ENCODE data around the gene NME8.

Gene NME8

DNA sequence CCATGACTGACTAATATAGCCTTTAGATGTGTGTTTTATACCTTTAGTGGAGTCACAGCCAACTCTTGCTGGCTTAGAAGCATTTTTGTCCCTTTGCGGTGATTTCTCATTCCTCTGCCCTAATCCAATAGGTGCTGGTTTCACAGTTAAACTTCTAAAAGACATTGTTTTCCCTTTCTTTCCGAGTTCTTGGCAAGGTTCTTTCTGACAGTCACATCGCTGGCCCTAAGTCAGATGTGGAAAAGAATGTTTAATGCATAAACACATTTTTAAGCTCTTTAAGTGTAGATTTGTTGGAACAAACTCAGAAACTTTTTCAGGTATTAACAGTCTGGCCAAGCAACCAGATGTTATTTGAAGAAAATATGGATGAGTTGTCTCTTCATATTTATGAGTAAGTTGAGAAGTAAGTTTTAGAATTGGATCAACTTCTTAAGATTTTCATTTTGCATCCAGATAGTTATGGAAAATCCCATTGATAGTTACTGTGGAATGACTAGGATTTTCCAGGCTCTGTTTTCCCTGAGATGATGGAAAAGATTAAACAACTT is 76.2 kb downstream of the NME8 start:
- TF ChIP-seq FOXM1 (IDR thresholded peaks at IDR 0.05; ENCODE audit: borderline replicate concordance, low read depth) (no peak), RAD21 (IDR thresholded peaks at IDR 0.05; ENCODE audit: low read depth) (no peak), EP300 (IDR thresholded peaks at IDR 0.05; ENCODE audit: borderline replicate concordance) (no peak)
- TF ChIP-seq, protein P1, sequence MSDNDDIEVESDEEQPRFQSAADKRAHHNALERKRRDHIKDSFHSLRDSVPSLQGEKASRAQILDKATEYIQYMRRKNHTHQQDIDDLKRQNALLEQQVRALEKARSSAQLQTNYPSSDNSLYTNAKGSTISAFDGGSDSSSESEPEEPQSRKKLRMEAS (IDR thresholded peaks at IDR 0.05): no peak

DNA sequence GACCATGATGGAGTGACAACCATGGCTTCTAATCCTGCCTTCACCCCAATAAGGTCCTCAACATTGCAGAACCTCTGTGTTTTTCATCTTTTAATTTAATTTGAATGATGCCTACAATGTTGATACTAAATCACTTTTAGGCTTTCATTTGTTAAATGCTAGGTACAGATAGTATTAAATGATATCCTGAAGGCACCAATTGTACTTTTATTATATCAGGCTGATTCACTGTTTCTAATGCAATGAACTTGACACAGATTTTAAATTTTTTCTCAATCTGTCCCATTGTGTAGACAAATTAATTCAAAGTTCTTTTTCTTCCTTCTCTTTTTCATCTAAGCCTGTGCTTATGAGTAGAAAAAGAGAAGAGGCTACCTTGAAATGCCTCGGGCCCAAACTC is 77.2 kb downstream of the NME8 start:
- no peak for TF ChIP-seq ZBTB7A (IDR thresholded peaks at IDR 0.05; ENCODE audit: low read depth)
- TF ChIP-seq, protein P2, sequence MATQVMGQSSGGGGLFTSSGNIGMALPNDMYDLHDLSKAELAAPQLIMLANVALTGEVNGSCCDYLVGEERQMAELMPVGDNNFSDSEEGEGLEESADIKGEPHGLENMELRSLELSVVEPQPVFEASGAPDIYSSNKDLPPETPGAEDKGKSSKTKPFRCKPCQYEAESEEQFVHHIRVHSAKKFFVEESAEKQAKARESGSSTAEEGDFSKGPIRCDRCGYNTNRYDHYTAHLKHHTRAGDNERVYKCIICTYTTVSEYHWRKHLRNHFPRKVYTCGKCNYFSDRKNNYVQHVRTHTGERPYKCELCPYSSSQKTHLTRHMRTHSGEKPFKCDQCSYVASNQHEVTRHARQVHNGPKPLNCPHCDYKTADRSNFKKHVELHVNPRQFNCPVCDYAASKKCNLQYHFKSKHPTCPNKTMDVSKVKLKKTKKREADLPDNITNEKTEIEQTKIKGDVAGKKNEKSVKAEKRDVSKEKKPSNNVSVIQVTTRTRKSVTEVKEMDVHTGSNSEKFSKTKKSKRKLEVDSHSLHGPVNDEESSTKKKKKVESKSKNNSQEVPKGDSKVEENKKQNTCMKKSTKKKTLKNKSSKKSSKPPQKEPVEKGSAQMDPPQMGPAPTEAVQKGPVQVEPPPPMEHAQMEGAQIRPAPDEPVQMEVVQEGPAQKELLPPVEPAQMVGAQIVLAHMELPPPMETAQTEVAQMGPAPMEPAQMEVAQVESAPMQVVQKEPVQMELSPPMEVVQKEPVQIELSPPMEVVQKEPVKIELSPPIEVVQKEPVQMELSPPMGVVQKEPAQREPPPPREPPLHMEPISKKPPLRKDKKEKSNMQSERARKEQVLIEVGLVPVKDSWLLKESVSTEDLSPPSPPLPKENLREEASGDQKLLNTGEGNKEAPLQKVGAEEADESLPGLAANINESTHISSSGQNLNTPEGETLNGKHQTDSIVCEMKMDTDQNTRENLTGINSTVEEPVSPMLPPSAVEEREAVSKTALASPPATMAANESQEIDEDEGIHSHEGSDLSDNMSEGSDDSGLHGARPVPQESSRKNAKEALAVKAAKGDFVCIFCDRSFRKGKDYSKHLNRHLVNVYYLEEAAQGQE (IDR thresholded peaks at IDR 0.05; ENCODE audit: low read depth): no peak
- no peak for TF ChIP-seq FOXM1 (IDR thresholded peaks at IDR 0.05; ENCODE audit: borderline replicate concordance, low read depth)
- no peak for TF ChIP-seq NFIC (IDR thresholded peaks at IDR 0.05)
- no peak for TF ChIP-seq TCF12 (IDR thresholded peaks at IDR 0.05; ENCODE audit: low read depth)
- no peak for TF ChIP-seq CREB1 (IDR thresholded peaks at IDR 0.05; ENCODE audit: low read depth)
- TF ChIP-seq, protein P3, sequence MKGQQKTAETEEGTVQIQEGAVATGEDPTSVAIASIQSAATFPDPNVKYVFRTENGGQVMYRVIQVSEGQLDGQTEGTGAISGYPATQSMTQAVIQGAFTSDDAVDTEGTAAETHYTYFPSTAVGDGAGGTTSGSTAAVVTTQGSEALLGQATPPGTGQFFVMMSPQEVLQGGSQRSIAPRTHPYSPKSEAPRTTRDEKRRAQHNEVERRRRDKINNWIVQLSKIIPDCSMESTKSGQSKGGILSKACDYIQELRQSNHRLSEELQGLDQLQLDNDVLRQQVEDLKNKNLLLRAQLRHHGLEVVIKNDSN (IDR thresholded peaks at IDR 0.05): no peak
- TF ChIP-seq EGR1 (IDR thresholded peaks at IDR 0.05): no peak
- no peak for TF ChIP-seq TAF1 (IDR thresholded peaks at IDR 0.05; ENCODE audit: low read depth)
- TF ChIP-seq TEAD4 (IDR thresholded peaks at IDR 0.05): no peak

DNA sequence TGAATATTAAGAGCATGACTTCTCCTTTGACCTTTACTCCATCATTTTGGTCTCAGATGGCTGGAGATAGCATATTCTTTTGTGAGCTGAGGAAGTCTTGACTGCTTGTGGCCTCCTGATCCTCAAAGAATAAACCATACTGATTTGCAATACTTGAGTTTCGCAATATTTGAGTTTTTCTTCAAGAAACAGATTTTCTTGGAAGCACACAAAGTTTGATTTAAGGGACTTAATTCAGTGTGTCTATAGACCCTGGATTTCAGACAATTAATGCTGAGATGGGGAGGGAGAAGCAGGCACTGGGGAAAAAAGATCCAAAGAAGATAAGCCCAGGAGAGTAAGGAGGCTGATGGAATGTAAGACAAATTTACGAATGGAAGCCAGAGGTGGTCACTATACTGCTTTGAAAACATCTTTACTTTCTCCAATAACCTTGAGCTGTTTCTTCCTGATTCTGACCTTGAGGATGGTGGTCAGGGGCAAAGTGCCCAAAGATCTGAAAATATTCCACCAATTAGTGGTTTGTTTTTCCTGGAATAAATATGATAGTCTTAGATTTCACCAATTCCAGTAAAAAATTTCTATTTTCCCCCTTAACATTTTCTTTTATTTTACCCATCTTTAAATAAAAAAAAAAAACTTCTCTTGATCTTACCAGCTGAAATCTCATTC is 79.5 kb downstream of the NME8 start:
- TF ChIP-seq, protein P2 (IDR thresholded peaks at IDR 0.05; ENCODE audit: low read depth): no peak

DNA sequence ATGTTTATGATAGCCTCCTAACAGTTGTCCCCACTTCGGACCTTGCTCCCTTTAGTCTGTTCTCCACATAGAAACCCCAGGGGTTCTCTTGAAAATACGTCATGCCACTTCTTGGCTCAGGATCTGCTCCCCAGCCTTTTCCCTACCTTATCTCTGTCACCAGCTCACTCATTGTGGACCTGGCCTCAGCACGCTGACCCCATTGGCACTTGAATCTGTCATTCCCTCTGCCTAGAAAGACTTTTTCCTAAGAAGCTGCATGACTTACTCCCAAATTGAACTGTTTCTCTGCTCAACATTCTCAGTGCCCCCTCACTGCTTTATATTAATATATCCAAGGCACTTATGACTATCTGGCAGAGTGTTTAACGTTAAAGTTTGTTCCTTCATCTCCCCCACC is 80.5 kb downstream of the NME8 start:
- TF ChIP-seq, protein P3 (IDR thresholded peaks at IDR 0.05): no peak
- TF ChIP-seq EGR1 (IDR thresholded peaks at IDR 0.05) (no peak), NFIC (IDR thresholded peaks at IDR 0.05) (no peak), ZBTB7A (IDR thresholded peaks at IDR 0.05; ENCODE audit: low read depth) (no peak), TEAD4 (IDR thresholded peaks at IDR 0.05) (no peak), TAF1 (IDR thresholded peaks at IDR 0.05; ENCODE audit: low read depth) (no peak), EP300 (IDR thresholded peaks at IDR 0.05; ENCODE audit: borderline replicate concordance) (no peak), YY1 (IDR thresholded peaks at IDR 0.05; ENCODE audit: low read depth) (no peak)
- TF ChIP-seq, protein P2 (IDR thresholded peaks at IDR 0.05; ENCODE audit: low read depth): no peak

DNA sequence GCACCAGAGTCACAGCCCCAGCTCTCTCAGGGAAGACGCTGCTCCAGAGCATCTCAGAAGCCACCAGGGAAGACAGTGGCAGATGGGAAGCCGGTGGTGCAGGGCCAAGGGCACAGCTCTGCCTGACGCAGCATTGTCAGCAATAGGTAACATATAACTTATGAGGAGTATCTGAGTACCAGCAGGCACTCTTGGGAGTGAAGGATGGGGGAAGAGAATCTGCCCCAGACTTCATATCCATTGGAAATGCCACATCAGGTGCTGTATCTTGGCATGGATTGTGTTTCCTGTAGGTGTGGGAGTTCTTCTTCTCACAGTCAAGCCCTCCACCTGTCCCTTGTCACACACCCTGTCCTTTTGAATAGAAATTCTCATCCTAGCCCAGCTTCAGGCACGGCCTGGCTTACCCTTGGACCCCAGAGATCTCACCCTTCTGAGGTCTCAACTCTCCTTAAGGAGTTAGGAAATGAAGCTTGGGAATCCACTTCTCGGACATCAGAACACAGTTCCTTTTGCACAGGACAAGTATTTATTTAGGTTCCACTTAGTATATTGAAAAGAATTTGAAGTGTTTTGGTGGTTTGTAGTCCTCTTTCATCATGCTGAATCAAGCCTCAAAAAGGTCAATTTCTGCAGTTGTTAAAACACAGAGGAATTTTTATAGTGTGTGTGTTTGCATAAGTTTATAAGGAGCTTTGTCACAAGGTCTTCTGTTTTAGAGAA is 82.0 kb downstream of the NME8 start:
- TF ChIP-seq CREB1 (IDR thresholded peaks at IDR 0.05; ENCODE audit: low read depth) (no peak), FOXM1 (IDR thresholded peaks at IDR 0.05; ENCODE audit: borderline replicate concordance, low read depth) (no peak), ZBTB7A (IDR thresholded peaks at IDR 0.05; ENCODE audit: low read depth) (no peak), NFIC (IDR thresholded peaks at IDR 0.05) (no peak), TAF1 (IDR thresholded peaks at IDR 0.05; ENCODE audit: low read depth) (no peak)
- TF ChIP-seq, protein P2 (IDR thresholded peaks at IDR 0.05; ENCODE audit: low read depth): no peak
- TF ChIP-seq, protein P3 (IDR thresholded peaks at IDR 0.05): no peak

All from Ishikawa (cell line).